ENCODE results near the gene CACUL1. TPM values are rescaled to one million over a fixed set of nuclear protein-coding genes. Genes with fewer than 3 reads are reported as not detected.

CACUL1 gene
- total and polyA plus RNA-seq, 2 of the 13 experiments (the other 11 are each of a cell fraction or from before 2014, with no cell fraction given): 14.2 to 31.0 TPM

GRCh38 chr10:118754556-118755423 is at the start of gene CACUL1 (continued):
- TF ChIP-seq PAXIP1 (CRISPR knock-in tag; conservative IDR thresholded peaks at IDR 0.05) (no peak; the same call in 1 of the 2 replicates), ZNF619 (CRISPR knock-in tag; IDR thresholded peaks at IDR 0.05) (no peak), ZNF75D (CRISPR knock-in tag; IDR thresholded peaks at IDR 0.05; ENCODE audit: borderline replicate concordance) (no peak), HMGXB3 (CRISPR knock-in tag; IDR thresholded peaks at IDR 0.05; ENCODE audit: borderline replicate concordance) (peak; percentile 61; the same call in 1 of the 2 replicates), KDM2A (CRISPR knock-in tag; IDR thresholded peaks at IDR 0.05; ENCODE audit: borderline replicate concordance, low read depth) (peak; percentile 75; the same call in 1 of the 2 replicates), SP140L (CRISPR knock-in tag; IDR thresholded peaks at IDR 0.05; ENCODE audit: borderline replicate concordance) (no peak), CREM (IDR thresholded peaks at IDR 0.05) (peak; percentile 65), CREM (CRISPR knock-in tag; IDR thresholded peaks at IDR 0.05) (no peak), ZMYM3 (CRISPR knock-in tag; IDR thresholded peaks at IDR 0.05) (no peak; the same call in 1 of the 2 replicates), ETV6 (CRISPR knock-in tag; conservative IDR thresholded peaks at IDR 0.05) (no peak), TEAD2 (CRISPR knock-in tag; IDR thresholded peaks at IDR 0.05) (no peak), ZFX (CRISPR knock-in tag; IDR thresholded peaks at IDR 0.05; ENCODE audit: low read depth) (peak; percentile 77), EP300 (IDR thresholded peaks at IDR 0.05; ENCODE audit: low read depth in 2 of 2, low read length in 2 of 2) (no peak), EP300 (CRISPR knock-in tag; IDR thresholded peaks at IDR 0.05; ENCODE audit: borderline replicate concordance) (no peak), ZNF558 (CRISPR knock-in tag; IDR thresholded peaks at IDR 0.05; ENCODE audit: borderline replicate concordance) (no peak; the same call in 1 of the 2 replicates), ZNF543 (CRISPR knock-in tag; IDR thresholded peaks at IDR 0.05) (peak; percentile 85; the same call in 1 of the 2 replicates), RFX1 (IDR thresholded peaks at IDR 0.05) (peak; percentile 98), ONECUT2 (CRISPR knock-in tag; IDR thresholded peaks at IDR 0.05) (no peak), ZBTB43 (CRISPR knock-in tag; conservative IDR thresholded peaks at IDR 0.05) (peak; percentile 59; the same call in 1 of the 2 replicates), ZNF33B (CRISPR knock-in tag; IDR thresholded peaks at IDR 0.05) (peak; percentile 38; the same call in 1 of the 2 replicates), ZNF607 (CRISPR knock-in tag; IDR thresholded peaks at IDR 0.05; ENCODE audit: borderline replicate concordance) (peak; percentile 26; the same call in 1 of the 2 replicates)

All from HepG2 (cell line).